IMR-90 (cell line): ENCODE measurements around the gene ARSD. TPM values are rescaled to one million over a fixed set of nuclear protein-coding genes. Genes with fewer than 3 reads are reported as not detected.
A peak's percentile ranks its signal among the peaks of the same experiment; 100 is the strongest.
"Not testable (repeated sequence)": the region's sequence is repeated elsewhere in the genome, so short reads cannot be mapped to it uniquely, and the experiment has no call there.

Experiments used
- ATAC-seq: fragments of 200-7000 bp; cut with Tn5 transposase; 2 replicates; pipeline ENCODE4 v1.9.1; 2020; ENCODE audit warnings: low read depth, mild to moderate bottlenecking, moderate library complexity
- BruUV-seq: library from RNA; stranded (reverse); fragments of 400-500 nt; replicated peaks from 2 replicates; lab custom pipeline; 2021; lab: Mats Ljungman, UMichigan
- CTCF ChIA-PET: fragments of 300-600 bp; formaldehyde crosslinking; extraction: SDS; loops from one replicate; lab custom pipeline; 2021; ENCODE audit warnings: antibody characterized with exemption; lab: Yijun Ruan, JAX
- POLR2A ChIA-PET: fragments of 300-600 bp; sonication (Branson Sonifier 250); formaldehyde crosslinking; loops from one replicate; lab custom pipeline; 2022; ENCODE audit warnings: antibody characterized with exemption; ENCODE audit not compliant: unreplicated experiment; lab: Charles Lee
- DNase-seq: peaks from one replicate; pipeline ENCODE4 v3.0.0; 2013
- H2AFZ ChIP-seq: replicated peaks from 2 replicates; pipeline ENCODE3; 2013; ENCODE audit warnings: low read length, mild to moderate bottlenecking; ENCODE audit not compliant: poor library complexity
- H2AK5ac ChIP-seq: 2 replicates; pipeline ENCODE4 v1.6.1; 2013; ENCODE audit warnings: low read depth, low read length, inconsistent platforms
- H2AK9ac ChIP-seq: replicated peaks from 2 replicates; pipeline ENCODE3; 2013; ENCODE audit warnings: mild to moderate bottlenecking, low read depth, low read length, moderate library complexity; ENCODE audit not compliant: poor library complexity
- H2BK120ac ChIP-seq: 2 replicates; pipeline ENCODE4 v1.6.1; 2013; ENCODE audit warnings: low read depth, low read length, inconsistent platforms
- H2BK15ac ChIP-seq: 3 replicates; pipeline ENCODE4 v1.6.1; 2013; ENCODE audit warnings: low read depth, low read length, inconsistent platforms
- H2BK20ac ChIP-seq: 2 replicates; pipeline ENCODE4 v1.6.1; 2013; ENCODE audit warnings: low read depth, mild to moderate bottlenecking, inconsistent platforms, low read length, moderate library complexity
- H2BK5ac ChIP-seq: 2 replicates; pipeline ENCODE4 v1.6.1; 2013; ENCODE audit warnings: mild to moderate bottlenecking, low read depth, low read length, inconsistent platforms; ENCODE audit not compliant: poor library complexity, severe bottlenecking
- H3K14ac ChIP-seq: replicated peaks from 2 replicates; pipeline ENCODE4 v1.6.1; 2013; ENCODE audit warnings: low read depth, low read length, inconsistent platforms
- H3K18ac ChIP-seq: 2 replicates; pipeline ENCODE4 v1.6.1; 2013; ENCODE audit warnings: low read depth, low read length, control low read depth
- H3K23ac ChIP-seq: 2 replicates; pipeline ENCODE4 v1.6.1; 2013; ENCODE audit warnings: low read depth, low read length, inconsistent platforms
- H3K27ac ChIP-seq: 2 replicates; pipeline ENCODE4 v1.5.1; 2013; ENCODE audit warnings: mild to moderate bottlenecking, control low read depth, low read length; ENCODE audit not compliant: insufficient read depth
- H3K27me3 ChIP-seq: 2 replicates; pipeline ENCODE4 v1.6.1; 2013; ENCODE audit warnings: low read length; ENCODE audit not compliant: control insufficient read depth, insufficient read depth
- H3K36me3 ChIP-seq: 2 replicates; pipeline ENCODE4 v1.6.1; 2013; ENCODE audit warnings: low read length, mixed read lengths; ENCODE audit not compliant: control insufficient read depth, insufficient read depth
- H3K4ac ChIP-seq: 2 replicates; pipeline ENCODE4 v1.6.1; 2013; ENCODE audit warnings: low read depth, low read length, inconsistent platforms
- H3K4me1 ChIP-seq: 2 replicates; pipeline ENCODE4 v1.6.1; 2013; ENCODE audit warnings: low read length, mixed read lengths; ENCODE audit not compliant: control insufficient read depth, insufficient read depth
- H3K4me2 ChIP-seq: 2 replicates; pipeline ENCODE4 v1.6.1; 2013; ENCODE audit warnings: low read depth, mild to moderate bottlenecking, control low read depth, low read length, moderate library complexity
- H3K4me3 ChIP-seq: 2 replicates; pipeline ENCODE4 v1.5.1; 2013; ENCODE audit warnings: low read depth, mild to moderate bottlenecking, control low read depth, low read length, moderate library complexity; ENCODE audit not compliant: insufficient read depth
- H3K56ac ChIP-seq: 2 replicates; pipeline ENCODE4 v1.6.1; 2013; ENCODE audit warnings: low read length, inconsistent platforms; ENCODE audit not compliant: insufficient read depth; ENCODE audit errors: extremely low read depth
- H3K79me1 ChIP-seq, 2 experiments: 2 replicates each; pipeline ENCODE4 v1.6.1; 2013; ENCODE audit warnings: low read length in 2 of 2, inconsistent platforms in 1 of 2, low read depth in 1 of 2
- H3K9ac ChIP-seq: 2 replicates; pipeline ENCODE4 v1.6.1; 2013; ENCODE audit warnings: low read depth, low read length, control low read depth
- H3K9me1 ChIP-seq: 2 replicates; pipeline ENCODE4 v1.6.1; 2013; ENCODE audit warnings: low read length, inconsistent platforms; ENCODE audit not compliant: insufficient read depth
- H3K9me3 ChIP-seq: 2 replicates; pipeline ENCODE4 v1.6.1; 2013; ENCODE audit warnings: low read length; ENCODE audit not compliant: control insufficient read depth, insufficient read depth
- H4K20me1 ChIP-seq: 2 replicates; pipeline ENCODE4 v1.6.1; 2013; ENCODE audit warnings: low read length, inconsistent platforms; ENCODE audit not compliant: insufficient read depth
- H4K5ac ChIP-seq: 2 replicates; pipeline ENCODE4 v1.6.1; 2013; ENCODE audit warnings: mild to moderate bottlenecking, low read depth, low read length, control low read depth
- H4K8ac ChIP-seq, 2 experiments: 2 replicates each; pipeline ENCODE4 v1.6.1; 2013; ENCODE audit warnings: low read depth in 2 of 2, low read length in 2 of 2, control low read depth in 1 of 2, inconsistent platforms in 1 of 2
- H4K91ac ChIP-seq: 2 replicates; pipeline ENCODE4 v1.6.1; 2013; ENCODE audit warnings: low read depth, low read length, inconsistent platforms; ENCODE audit not compliant: insufficient read depth
- CEBPB ChIP-seq: IDR thresholded peaks from 2 replicates; pipeline ENCODE4 v1.6.1; 2012; ENCODE audit warnings: low read depth, low read length, improper control_type of control experiment
- WGBS, 2 experiments: methylation state at CpG; one replicate each; pipeline versions ENCODE4 v1.1.5 to v1.1.7; 2013; ENCODE audit warnings: missing lambda C conversion rate in 2 of 2; ENCODE audit not compliant: insufficient read length in 1 of 2; ENCODE audit errors: extremely low coverage in 2 of 2; 5-methylcytosine and 5-hydroxymethylcytosine counted together
- dilution Hi-C: fragments of 300-500 bp; cut with HindIII; formaldehyde crosslinking; loops from one replicate; pipeline ENCODE4 v1.14.3; 2018; ENCODE audit warnings: low sequenced_read_pairs; ENCODE audit not compliant: unreplicated experiment
- in situ Hi-C: fragments of 300-500 bp; cut with MboI; formaldehyde crosslinking; loops from 3 replicates; pipeline ENCODE4 v1.14.3; 2019; ENCODE audit warnings: low sequenced_read_pairs, inconsistent platforms, mixed read lengths
- intact Hi-C: fragments of 100-400 bp; cut with micrococcal nuclease; formaldehyde crosslinking; loops from 2 replicates; pipeline ENCODE4 v1.10.0; 2022
- polyA plus RNA-seq, 3 experiments: library from polyadenylated mRNA; depleted of rRNA; stranded (reverse); fragments of >200 nt; gene quantifications; 2 replicates each; pipeline ENCODE4 v1.2.3, GENCODE V29; 2012; ENCODE audit warnings: low replicate concordance in 1 of 3
- total RNA-seq: library from RNA; depleted of rRNA; stranded (reverse); fragments of >200 nt; gene quantifications from 2 replicates; pipeline ENCODE4 v1.2.3, GENCODE V29; 2012

The ARSD gene
- total and polyA plus RNA-seq, 2 of the 4 experiments (the other 2 are of a cell fraction) = 5.1 to 6.3 TPM

DNA sequence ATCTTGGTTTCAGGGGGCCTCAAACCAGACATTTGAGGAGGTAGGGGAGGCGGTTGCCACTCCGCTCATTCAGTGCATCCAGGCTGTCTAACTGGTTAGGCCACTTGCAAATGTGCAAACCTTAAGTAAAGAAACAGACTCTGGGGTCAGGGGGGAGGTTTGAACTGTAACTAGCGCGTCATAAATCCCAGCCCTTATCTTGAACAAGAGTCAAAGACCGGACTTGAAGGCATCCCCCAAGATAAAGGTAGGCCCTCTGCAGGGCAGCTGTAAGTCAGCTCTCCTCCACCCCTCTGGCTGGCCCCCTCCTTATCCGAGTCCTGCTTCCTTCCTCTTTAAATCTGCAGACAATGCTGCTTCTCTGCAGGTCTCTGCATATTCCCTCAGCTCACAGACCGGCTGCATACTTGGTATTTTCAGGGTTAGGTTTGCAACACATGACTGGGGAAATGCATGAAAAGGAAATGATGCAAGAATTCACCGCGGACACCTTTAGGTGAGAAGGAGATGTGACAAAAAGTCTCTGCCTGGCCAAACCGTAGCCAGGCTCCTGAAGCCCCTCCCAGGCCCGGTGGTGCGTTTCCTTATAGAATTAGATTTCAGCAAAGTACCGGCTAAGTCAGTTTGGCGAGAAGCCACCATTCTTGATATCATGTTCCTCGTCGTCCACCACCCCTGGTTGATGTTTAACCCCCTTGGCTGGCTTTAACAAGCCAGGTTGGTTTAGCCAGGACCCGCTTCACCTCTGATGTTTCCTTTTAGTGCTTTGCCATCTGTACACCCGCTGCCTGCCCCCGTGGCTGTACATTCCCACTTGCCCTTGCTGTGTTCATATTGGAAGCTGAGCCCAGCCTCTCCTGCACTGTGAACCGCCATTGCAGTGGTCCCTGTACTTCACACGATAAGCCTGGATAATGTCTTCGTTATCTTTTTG, 31.2 kb downstream of the ARSD start:
- H3K9ac ChIP-seq, H3K9me3 ChIP-seq, H3K27ac ChIP-seq, DNase-seq, H3K4me1 ChIP-seq, H4K20me1 ChIP-seq, H2BK120ac ChIP-seq, BruUV-seq, H2AK9ac ChIP-seq, H2BK5ac ChIP-seq, H3K4me2 ChIP-seq, H3K4me3 ChIP-seq, H3K14ac ChIP-seq, H3K9me1 ChIP-seq, H3K79me1 ChIP-seq, H4K91ac ChIP-seq, CTCF ChIA-PET, dilution Hi-C loops, H2BK15ac ChIP-seq, H3K18ac ChIP-seq, H3K27me3 ChIP-seq, H3K23ac ChIP-seq, H3K36me3 ChIP-seq, H2AK5ac ChIP-seq, H3K56ac ChIP-seq, intact Hi-C loops: not testable (repeated sequence)
- ATAC-seq = peak; percentile 48
- peak overlapping the region in 1 of 2 experiments; percentile 33; a peak in 1 of 4 replicates for H4K8ac ChIP-seq
- 20% methylated on average over 8 of the region's 22 CpGs; no CpG with 5 or more reads in 1 of the 2 experiments for WGBS, 2 experiments
- H4K5ac ChIP-seq = peak overlapping the region; percentile 76; the same call in 1 of the 2 replicates
- POLR2A ChIA-PET = interaction anchor here (0.7 kb wide), 1 partner anchor 15 kb away, joined by 3 read pairs; no protein-coding TSS in a partner anchor
- peak overlapping the region; percentile 30; the same call in 1 of the 2 replicates for H2BK20ac ChIP-seq
- in situ Hi-C loops = loop anchor here (25.0 kb wide), 1 partner anchor 739 kb away; no protein-coding TSS in a partner anchor
- 0 out of 2 replicates have a peak, but pooled peaks have one; percentile 11 for TF ChIP-seq CEBPB
- peak overlapping the region; percentile 63 for H2AFZ ChIP-seq
- 0 out of 2 replicates have a peak overlapping the region, but pooled peaks have one; percentile 4 for H3K4ac ChIP-seq
